ENCODE results near the gene POLR3K.

POLR3K gene

DNA sequence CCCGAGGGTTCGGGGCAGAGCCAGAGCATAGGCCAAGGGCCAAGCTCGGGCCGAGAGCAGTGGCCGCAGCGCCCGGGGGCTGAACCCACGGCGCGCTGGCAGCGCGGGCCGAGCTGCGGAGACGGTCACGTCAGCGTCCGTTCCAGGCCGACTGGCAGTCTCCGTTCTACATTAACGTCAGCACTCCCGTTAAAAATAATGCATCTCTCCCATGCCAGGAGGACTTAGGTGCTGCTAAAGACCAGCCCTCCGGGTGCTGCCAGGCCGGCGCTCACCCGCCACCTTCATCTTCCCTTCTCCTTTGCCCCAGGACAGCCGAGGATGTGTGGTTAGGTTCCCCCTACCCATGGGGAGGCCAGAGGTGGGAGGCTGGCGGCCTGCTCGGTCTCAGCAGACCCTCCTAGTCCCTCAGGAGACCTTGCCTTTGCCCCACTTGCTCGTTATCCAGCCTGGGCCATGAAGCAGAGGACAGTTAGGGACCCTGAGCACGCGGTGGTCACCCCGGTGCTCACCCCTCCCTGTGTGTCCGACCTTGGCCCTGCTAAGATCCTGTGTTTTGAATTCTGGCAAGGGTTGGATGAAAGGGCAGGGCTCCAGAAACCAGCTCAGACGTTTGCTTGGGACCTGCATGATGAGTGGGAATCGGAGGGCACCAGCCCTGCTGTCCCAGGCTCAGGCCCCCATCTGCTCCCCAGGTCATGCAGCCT is 25.2 kb upstream of the POLR3K start:
- DNase-seq, result no peak

DNA sequence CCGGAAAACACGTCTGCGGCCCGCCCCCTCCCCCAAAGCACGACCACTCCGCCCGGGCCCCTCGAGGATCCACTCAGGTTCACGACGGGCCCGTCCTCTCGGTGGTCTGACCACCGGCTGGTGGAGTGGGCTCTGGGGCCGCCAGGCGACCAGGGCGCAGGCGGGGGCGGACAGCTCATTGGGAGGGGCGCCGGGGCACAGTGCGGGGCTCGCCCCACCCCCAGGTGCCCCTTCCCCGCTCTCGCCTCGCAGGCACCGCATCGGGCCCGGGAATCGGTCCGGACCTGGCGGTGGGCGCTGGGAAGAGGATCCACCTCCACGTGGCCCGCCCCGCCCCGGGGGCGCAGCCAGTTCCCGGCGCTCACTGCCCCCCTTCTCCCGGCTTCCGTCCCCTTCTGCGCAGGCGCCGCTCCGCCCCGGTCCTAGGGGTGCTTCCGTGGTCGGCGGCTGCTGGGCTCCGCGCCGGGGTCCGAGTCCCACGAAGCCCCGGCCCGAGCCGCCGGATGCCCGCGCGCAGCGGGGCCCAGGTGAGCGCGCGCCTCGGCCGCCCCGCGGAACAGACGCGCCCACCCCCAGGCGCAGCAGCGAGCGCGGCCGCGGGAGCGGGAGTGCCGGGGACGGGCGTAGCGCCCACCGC is 24.5 kb upstream of the POLR3K start, which contains the start of gene MPG:
Gene MPG (plus strand): TSS at position 419 of the 637 bp plus-strand sequence. CDS start 85 bp downstream, at position 504.
- DNase-seq, result peak; percentile 28 to 54

DNA sequence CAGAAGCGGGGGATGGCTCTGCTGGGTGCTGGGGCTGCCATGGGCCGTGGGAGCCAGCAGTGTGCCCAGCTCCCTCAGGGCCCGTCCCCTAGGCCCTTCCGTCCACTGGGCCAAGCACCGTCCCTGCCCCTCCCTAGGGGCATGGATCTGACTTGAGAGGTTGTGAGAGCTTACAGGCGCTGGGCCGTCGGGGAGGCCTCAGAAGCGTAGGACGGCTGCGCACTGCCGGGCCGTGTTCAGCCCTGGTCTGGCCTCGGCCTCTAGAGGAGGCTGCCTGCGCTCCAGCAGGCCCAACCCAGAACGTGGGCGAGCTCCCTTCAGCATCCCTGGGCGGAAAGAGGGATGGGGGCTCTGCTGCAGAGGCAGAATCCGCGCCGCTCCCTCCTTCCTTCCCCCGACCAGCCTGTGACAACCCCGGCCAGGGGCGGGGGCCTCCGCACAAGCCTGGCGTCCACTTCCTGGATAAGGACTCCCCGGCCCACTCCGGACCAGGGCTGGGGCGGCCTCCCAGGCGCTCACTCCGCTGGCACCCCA is 23.9 kb upstream of the POLR3K start:
- DNase-seq, result peak in 1 of 2 experiments; percentile 12

DNA sequence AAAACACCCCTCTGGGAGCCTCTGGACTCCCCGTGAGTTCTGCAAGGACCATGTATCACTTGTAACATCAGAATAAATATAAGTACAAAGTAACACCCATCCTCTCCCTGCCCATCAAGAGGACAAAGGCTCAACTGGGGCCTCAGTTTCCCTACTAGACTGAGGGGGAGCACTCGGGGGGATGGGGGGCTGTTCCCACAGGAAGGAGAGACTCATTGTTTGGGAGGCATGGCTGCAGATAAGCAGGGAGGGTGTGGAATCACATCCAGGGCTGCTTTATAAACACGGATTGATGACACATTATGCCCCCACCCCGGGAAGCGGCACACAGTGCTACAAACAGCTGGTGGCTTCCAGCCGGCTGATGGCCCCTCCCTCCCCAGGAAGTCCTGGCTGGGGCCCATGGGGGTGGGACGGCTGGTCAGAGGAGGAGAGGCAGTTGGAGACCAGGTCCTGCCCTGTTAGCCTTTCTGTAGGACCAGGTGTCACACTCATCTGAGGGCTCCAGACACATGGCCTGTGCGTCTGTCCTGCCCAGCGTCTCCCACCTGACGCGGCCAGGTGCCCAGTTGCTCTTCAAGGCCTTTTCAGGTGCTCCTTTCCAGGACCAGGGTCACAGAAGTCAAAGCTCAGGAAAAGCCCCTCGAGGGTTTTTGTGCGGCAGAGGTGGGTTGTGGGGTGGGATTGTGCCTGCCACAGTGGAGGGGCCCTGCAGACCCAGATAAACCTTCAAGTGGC is 23.3 kb upstream of the POLR3K start:
- DNase-seq, result peak; percentile 35 to 41

DNA sequence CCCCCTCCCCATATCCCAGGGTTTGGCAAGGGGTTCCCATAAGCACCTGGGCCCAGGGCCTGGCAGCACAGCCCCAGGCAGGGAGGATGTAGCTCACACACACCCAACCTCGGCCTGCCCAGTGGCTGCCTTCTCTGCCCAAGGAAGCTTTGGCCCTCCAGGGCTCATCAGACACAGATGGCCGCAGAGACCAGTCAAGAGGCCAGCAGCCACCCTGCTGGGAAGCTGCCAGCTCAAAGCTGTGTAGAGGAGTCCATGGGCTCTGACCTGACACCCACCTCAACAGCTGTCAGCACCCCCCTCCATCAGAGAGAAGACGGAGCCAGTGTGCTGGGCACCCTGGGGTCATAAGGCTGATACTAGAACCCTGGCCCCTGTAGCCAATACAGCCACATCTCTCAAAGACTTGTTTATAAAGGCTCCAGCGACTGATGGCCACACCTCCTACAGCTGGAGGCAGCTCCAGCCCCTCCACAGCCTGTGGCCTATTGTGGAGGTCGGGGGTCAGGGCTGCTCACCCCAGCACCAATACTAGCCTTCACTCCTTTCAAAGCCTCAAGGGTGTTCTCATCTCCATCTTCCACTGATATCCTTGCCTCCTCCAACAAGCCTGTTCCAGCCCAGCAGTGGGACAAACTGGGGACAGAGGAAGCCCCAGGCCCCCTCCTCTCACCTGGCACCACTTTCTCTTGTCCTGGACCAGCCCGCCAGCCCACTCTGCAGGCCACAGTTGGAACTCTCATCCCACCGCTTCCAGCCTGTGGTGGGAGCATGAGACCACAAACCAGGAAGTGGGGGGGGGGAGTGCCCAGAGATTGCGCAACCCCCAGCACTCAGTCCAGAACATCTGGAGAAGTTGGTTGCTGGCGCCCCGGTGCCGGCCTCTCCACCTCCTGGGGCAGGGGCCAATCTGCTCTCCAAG is 22.4 kb upstream of the POLR3K start:
- peak in 1 of 2 experiments; percentile 16 for DNase-seq

DNA sequence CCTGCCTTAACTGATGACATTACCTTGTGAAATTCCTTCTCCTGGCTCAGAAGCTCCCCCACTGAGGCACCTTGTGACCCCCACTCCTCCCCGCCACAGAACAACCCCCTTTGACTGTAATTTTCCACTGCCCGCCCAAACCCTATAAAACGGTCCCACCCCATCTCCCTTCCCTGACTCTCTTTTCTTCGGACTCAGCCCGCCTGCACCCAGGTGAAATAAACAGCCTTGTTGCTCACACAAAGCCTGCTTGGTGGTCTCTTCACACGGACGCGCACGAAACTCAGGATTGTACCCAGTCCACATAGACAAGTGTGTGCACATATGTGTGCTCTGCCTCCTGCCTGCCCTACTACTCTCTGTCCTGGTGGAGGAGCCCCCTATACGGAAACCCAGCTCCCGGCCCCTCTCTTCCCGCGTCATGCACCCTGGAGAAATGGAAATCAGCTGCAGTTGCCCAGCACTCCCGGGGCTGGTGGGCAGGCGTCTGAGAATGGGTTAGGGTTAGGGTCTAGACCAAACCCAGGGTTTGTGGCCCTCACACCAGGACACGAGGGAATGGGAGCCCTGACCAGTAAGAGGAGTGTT is 21.4 kb upstream of the POLR3K start:
- DNase-seq, result no peak

DNA sequence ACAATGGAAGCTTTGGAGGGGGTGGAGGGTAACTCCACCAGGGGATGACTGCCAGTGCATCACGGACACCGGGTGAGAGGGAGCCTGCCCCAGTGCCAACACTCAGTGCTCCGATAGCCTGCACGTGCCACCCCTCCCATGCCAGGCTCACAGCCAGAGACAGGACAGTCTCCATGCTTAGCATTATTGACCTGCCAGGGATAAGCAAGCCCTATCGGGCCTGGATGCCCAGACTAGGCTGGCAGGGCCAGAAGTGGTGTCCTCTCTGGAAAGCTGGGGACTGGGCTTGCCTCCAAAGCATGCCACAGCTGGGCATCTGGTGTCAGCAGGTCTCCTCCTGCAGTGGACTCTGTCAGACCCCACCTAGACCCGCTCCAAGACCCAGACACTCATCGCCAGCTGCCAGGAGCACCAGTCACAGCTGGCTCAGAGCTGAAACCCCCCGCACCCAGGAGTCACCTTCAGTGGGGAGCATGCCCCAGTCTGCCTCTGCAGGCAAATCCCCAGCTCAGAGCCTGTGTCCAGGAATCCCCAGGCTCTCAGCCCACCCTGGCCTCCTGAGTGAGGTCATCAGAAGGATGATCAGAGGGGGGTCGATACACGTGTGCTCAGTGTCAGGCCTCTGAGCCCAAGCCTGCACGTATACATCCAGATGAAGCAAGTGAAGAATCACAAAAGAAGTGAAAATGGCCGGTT is 20.8 kb upstream of the POLR3K start:
- DNase-seq, result no peak

DNA sequence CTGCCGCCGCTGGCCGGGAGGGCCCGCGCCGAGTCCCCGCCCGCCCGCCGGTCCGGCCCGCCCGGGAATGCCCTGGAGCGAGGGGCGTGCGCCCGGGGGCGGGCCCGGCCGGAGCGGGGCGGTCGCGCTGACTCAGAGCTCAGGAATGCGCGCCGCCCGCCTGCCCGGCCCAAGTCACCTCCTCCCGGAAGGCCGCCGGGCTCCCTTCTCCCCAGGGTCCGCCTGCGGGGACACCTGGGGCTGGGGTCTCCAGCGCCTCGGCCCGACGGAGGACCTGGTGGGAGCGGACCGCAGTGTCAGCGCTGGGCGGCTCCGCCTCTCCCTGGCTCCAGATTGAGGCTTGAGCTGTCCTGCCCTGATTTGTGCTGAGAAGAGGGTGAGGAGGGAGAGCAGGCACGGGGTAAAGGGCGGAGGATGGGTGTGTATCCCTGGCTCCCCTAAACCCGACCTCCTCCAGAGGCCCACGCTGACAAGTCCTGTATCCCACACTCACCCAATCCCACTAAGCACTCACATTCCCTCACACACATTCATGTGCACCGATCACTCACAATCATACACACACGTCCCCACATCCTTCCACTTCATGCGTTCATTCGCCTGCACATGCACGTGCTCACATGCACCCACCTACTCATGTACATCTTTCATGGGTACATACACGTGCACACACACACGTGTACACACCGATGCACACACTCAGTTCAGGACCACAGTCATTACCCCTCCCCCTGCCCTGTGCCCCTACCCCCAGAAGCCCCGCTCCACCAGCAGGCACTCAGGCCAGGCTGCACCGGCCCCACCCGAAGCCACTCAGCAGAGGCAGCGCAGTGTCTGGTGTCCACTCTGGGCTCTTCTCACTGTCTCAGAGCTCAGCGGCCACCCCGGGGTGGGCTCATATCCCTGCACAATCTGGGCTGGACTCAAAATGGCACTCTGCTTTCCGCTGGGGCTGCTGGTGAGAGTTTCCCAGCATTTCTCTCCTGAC is 19.4 kb upstream of the POLR3K start, which contains the start of gene RHBDF1:
Gene RHBDF1 (minus strand): TSS at position 71 of the 988 bp plus-strand sequence. CDS start 7,616 bp downstream, outside the sequence.
- DNase-seq, result peak in 1 of 2 experiments; percentile 19

DNA sequence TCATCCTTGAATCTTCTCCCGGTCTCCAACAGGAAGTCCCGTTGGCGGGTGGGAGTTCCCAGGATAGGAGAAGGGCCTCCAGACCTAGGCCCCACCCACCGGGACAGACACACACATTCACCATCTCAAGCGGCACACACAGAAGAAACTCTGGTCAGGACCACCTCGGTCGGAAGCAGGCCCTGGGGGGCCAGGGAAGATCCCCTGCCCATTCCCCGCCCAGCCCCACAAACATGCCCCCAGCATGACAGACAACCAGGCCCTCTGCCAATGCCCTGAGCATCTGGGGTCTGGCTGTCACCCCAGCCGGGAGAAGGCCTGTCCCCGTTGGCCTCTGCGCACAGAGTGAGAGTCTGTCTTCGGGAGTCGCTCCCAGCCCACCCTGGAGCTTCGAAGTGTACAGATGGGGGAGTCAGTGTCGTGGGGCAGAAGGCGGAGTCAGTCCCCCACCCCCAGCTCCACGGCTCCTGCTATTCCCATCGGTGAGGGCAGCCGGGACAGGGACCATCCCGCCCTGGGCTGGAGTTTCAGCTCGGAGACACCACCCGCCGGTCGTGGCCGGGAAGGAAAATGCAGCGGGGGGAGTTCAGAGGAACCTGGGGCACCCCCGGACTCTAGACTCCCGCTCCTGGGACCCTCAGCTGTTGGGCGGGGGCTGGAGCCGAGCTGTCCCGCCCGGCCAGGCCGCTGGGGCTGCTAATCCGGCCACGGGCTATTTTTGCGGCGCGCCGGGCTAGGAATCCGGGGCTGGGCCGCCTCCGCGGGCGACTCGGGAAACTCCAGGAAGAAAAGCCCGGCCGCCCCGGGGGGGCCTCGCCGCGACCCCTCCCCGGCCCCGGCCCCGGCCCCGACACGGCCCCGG is 18.4 kb upstream of the POLR3K start:
- DNase-seq, result peak; percentile 47 to 69

DNA sequence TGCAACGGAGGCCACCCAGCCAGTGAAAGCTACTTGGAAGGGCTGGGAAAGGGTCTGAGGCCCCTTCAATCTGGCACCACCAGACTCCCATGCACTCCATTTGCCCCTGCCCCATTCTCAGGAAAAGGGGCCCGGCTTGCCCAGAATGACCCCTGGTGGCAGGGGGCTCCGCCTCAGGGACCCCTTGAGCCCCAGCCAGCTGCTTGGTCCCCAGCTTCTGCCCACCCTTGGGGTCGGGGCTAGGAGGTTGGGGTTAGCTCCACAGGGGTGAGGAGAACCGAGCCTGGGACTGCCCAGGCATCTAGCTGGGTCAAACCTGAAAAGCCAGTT is 17.8 kb upstream of the POLR3K start:
- no peak for DNase-seq

DNA sequence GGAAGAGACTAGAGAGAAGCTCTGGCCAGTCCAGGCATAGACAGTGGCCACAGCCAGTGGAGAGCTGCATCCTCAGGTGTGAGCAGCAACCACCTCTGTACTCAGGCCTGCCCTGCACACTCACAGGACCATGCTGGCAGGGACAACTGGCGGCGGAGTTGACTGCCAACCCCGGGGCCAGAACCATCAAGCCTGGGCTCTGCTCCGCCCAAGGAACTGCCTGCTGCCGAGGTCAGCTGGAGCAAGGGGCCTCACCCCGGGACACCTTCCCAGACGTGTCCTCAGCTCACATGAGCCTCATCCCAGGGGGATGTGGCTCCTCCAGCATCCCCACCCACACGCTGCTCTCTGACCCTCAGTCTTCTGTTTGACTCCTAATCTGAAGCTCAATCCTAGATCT is 15.8 kb upstream of the POLR3K start:
- DNase-seq, result no peak

DNA sequence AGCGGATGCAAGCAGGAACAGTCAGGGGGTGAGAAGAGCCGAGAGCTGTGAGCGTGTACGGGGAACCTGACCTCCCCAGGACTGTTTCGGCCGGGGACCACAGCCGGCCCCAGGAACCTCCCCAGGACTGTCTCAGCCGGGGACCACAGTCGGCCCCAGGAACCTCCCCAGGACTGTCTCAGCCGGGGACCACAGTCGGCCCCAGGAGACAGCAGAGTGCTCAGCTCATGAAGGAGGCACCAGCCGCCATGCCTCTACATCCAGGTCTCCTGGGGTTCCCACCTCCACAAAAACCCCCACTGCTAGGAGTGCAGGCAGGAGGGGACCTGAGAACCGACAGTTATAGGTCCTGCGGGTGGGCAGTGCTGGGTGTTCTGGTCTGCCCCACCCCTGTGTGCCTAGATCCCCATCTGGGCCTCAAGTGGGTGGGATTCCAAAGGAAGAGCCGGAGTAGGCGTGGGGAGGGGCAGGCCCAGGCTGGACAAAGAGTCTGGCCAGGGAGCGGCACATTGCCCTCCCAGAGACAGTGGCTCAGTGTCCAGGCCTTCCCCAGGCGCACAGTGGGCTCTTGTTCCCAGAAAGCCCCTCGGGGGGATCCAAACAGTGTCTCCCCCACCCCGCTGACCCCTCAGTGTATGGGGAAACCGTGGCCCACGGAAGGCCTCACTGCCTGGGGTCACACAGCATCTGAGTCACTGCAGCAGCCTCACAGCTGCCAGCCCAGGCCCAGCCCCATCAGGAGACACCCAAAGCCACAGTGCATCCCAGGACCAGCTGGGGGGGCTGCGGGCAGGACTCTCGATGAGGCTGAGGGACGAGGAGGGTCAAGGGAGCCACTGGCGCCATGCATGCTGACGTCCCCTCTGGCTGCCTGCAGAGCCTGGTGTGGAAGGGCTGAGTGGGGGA is 14.7 kb upstream of the POLR3K start:
- DNase-seq, result no peak

DNA sequence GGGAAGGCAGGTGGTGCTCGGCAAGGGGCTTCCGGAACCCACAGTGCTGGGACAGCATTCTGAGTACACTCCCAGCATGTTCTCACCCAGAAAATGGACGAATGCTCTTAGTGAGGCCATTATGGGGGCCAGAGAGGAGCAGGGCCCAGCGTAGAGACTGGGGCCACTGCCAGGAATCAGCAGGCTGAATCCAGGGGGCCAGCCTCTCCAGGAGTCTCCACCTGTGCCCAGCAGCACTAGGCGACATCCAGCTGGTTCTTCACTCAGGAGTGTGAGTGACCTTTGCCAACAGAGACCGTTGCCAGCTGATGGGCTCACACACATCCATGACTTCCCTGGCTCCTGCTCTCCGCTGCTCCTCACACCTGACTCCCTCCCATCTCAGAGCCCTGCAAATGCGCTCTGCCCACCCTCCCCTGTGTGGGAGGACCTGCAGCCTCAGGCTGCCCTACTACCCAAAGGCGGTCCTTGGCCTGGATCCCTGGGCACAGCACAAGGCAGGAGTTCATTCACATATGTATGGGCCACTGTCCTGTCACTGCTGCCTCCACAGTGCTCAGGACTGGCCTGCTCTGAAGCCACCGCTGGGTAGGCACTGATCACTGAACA is 13.9 kb upstream of the POLR3K start:
- DNase-seq, result no peak

DNA sequence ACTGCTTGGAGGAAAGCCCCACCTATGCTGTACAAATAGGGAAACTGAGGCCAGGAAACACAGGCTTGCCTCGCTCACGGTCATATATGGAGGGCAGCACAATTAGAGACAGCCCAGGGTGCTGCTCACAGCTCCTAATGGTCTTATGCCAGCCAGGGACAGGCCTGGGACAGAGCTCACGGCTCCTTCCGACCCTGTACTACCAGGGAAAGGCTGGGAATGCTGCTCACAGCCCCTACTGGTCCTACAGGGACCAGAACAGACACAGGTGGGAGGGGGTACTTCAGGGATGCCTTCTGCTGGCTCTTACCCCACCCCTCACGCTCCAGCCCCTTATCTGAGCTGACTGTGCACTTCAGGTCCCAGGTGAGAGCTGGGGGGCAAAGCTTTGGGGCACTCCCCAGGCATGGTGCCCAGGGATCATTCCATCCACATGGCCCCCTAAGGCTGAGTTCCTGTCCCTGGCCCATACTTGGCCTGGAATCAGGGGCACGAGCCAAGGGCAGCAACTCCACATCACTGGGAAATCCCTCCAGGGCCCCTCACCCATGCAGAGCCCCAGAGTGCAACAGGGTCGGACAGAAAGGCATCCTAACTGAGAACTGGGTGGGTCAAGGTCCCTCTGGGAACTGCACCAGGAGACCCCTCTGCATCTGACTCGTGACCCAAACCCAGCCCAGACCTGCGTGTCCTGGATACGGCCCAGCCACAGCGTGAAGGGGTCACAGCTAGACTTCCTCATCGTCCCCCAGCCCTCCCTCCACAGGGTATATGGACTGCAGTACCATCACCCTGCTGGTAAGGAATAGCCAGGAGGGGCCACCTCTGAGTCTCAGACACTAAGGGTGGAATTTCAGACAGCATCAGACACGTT is 13.1 kb upstream of the POLR3K start:
- DNase-seq, result no peak

DNA sequence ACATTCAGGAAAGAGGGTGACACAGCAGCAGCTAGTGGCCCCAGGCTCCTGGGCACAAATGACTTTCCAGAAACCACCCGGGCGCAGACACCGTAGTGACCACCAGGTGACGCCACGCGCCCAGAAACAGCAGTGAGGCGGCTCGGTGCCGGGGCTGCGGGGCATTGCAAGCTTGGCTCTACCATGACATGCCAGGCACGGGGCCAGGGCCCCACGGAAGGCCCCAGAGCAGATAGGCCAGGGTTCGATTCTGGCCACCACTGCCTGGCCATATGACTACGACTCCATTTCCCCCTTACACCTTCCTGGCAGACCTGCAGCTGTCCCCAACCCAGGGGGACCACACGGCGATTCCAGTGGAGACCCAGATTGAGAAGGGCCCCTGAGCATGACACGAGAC is 12.3 kb upstream of the POLR3K start:
- peak in 1 of 2 experiments; percentile 37 for DNase-seq

DNA sequence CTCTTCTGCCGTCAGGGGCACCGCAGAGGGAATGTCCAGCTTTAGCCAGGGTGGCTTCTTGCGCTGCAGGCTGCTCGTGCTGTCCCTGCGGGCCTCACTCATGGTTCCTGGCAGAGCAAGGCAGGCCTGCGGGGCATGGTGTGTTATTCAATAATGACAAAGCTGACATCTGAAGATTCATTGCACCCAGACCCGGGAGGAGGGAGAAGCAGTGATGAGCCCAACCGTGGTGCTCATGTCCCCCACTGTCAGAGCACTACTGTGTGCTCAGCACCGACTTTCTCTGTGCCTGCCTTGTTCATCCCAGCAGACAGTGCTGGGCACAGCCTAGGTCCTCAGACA is 11.5 kb upstream of the POLR3K start:
- no peak for DNase-seq
